Astrocyte (in vitro differentiated cells and primary cell): ENCODE data around the gene IL20RA.

Source experiments
- EZH2 ChIP-seq: IDR thresholded peaks from 2 replicates; pipeline ENCODE4 v1.6.1; 2012; ENCODE audit warnings: mild to moderate bottlenecking, low read length, inconsistent platforms; ENCODE audit not compliant: insufficient read depth
- TF ChIP-seq, protein P1 (sequence below): IDR thresholded peaks from 2 replicates; pipeline ENCODE4 v1.5.1; 2011; ENCODE audit warnings: low read depth, mild to moderate bottlenecking, inconsistent platforms, low read length, moderate library complexity; ENCODE audit not compliant: insufficient read depth

DNA sequence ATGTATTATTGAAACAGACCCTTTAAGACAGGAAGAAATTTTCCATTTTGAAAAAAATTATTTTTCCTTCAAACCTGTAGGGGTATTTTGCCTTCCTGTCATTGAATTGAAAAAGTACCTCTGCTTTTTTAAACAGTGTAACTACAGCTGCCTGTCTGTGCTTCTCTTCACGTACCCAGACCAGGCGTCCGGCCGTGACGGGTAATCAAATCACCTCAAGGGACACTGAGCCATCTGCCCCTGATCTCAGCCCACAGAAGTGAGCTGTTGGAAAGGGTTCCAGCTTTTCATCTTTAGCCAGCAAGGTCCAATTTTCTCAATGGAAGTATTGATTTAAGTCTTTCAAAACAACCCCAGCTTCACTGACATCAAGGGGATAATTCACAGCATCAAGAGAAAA lies 64.7 kb downstream of the IL20RA start:
- TF ChIP-seq, protein P1, sequence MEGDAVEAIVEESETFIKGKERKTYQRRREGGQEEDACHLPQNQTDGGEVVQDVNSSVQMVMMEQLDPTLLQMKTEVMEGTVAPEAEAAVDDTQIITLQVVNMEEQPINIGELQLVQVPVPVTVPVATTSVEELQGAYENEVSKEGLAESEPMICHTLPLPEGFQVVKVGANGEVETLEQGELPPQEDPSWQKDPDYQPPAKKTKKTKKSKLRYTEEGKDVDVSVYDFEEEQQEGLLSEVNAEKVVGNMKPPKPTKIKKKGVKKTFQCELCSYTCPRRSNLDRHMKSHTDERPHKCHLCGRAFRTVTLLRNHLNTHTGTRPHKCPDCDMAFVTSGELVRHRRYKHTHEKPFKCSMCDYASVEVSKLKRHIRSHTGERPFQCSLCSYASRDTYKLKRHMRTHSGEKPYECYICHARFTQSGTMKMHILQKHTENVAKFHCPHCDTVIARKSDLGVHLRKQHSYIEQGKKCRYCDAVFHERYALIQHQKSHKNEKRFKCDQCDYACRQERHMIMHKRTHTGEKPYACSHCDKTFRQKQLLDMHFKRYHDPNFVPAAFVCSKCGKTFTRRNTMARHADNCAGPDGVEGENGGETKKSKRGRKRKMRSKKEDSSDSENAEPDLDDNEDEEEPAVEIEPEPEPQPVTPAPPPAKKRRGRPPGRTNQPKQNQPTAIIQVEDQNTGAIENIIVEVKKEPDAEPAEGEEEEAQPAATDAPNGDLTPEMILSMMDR, result no peak
- TF ChIP-seq EZH2, result no peak
